ENCODE data around the gene CRADD. TPM values are rescaled to one million over a fixed set of nuclear protein-coding genes. Genes with fewer than 3 reads are reported as not detected.

CRADD gene
- total and polyA plus RNA-seq, 10 of the 15 experiments (the other 5 are each of a cell fraction or from before 2014, with no cell fraction given), result 7.6 to 15.5 (median 11.7) TPM

GRCh38 chr12:93915411-93915810 is 238.2 kb downstream of the CRADD start:
- DNase-seq (ENCODE audit: low read depth, low spot score) (no peak), FAIRE-seq (no peak), ATAC-seq (no peak)
- Histone ChIP-seq H3K9me3 (replicated peaks; ENCODE audit: control insufficient read depth, insufficient read depth, low read length) (no peaks in the 10 kb centered on the region), H3K4me1 (ENCODE audit: control insufficient read depth, insufficient read depth, low read length) (no peaks in the 10 kb centered on the region), H3K9ac (ENCODE audit: control insufficient read depth, insufficient read depth, low read length) (no peak overlapping the region), H3K27me3 (replicated peaks in 1 of 2; ENCODE audit: control insufficient read depth in 2 of 2, insufficient read depth in 2 of 2, low read length in 1 of 2) (no peaks in the 10 kb centered on the region), H3K4me2 (ENCODE audit: control insufficient read depth, insufficient read depth) (no peak overlapping the region), H3K27ac (ENCODE audit: control insufficient read depth, insufficient read depth) (no peak overlapping the region), H3K79me2 (ENCODE audit: control insufficient read depth, insufficient read depth, low read length) (no peaks in the 10 kb centered on the region), H3K36me3 (ENCODE audit: control insufficient read depth in 2 of 2, insufficient read depth in 2 of 2, low read length in 1 of 2) (no peaks in the 10 kb centered on the region), H3K4me3 (no peak overlapping the region), H4K20me1 (ENCODE audit: control insufficient read depth, insufficient read depth) (no peaks in the 10 kb centered on the region), H2AFZ (ENCODE audit: control insufficient read depth, low read depth, low read length) (no peak overlapping the region)
- ChIA-PET POLR2A (no interaction called here), RAD21 (ENCODE audit: unreplicated experiment) (no interaction called here), CTCF (no interaction called here), SMC1A (ENCODE audit: uncharacterized antibody, unreplicated experiment) (no interaction called here)
- no TSS peak for BruUV-seq (replicated peaks)
- in situ Hi-C loops (cut with MboI) (no loop called here), intact Hi-C loops (cut with micrococcal nuclease; ENCODE audit: unreplicated experiment) (no loop called here)
- 72% methylated on average over 3 of the region's 3 CpGs for WGBS (ENCODE audit: insufficient coverage, insufficient replicate concordance, low lambda C conversion rate, missing lambda C conversion rate)
- TF ChIP-seq PML (IDR thresholded peaks at IDR 0.05; ENCODE audit: low read length) (no peak), RAD51 (IDR thresholded peaks at IDR 0.05) (no peak), JUND (IDR thresholded peaks at IDR 0.05; ENCODE audit: low read depth, low read length) (no peak), RELA (IDR thresholded peaks at IDR 0.05; ENCODE audit: borderline replicate concordance, partially characterized antibody) (no peak), NFYB (IDR thresholded peaks at IDR 0.05; ENCODE audit: insufficient read depth, low read depth, low read length) (no peak), ETV6 (conservative IDR thresholded peaks at IDR 0.05 in 1 of 2, IDR thresholded peaks at IDR 0.05 in 1 of 2; ENCODE audit: borderline replicate concordance in 1 of 2, low read depth in 1 of 2) (no peak), LARP7 (IDR thresholded peaks at IDR 0.05) (no peak), GATAD2B (conservative IDR thresholded peaks at IDR 0.05; ENCODE audit: low read depth) (no peak), MXI1 (IDR thresholded peaks at IDR 0.05; ENCODE audit: low read depth, low read length) (no peak), CHD4 (IDR thresholded peaks at IDR 0.05) (no peak), TCF12 (IDR thresholded peaks at IDR 0.05; ENCODE audit: low read depth, low read length) (no peak), BCLAF1 (IDR thresholded peaks at IDR 0.05) (no peak), ZNF274 (IDR thresholded peaks at IDR 0.05; ENCODE audit: insufficient read depth, insufficient read length) (no peak), ZNF24 (IDR thresholded peaks at IDR 0.05) (no peak), ATF2 (IDR thresholded peaks at IDR 0.05; ENCODE audit: low read length) (no peak), KDM1A (IDR thresholded peaks at IDR 0.05; ENCODE audit: borderline replicate concordance) (no peak), EP300 (IDR thresholded peaks at IDR 0.05; ENCODE audit: borderline replicate concordance in 1 of 2, control insufficient read depth in 1 of 2, low read depth in 2 of 2, low read length in 2 of 2) (no peak)
- TF ChIP-seq, protein P1, sequence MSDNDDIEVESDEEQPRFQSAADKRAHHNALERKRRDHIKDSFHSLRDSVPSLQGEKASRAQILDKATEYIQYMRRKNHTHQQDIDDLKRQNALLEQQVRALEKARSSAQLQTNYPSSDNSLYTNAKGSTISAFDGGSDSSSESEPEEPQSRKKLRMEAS (IDR thresholded peaks at IDR 0.05; ENCODE audit: low read depth, low read length), result no peak
- TF ChIP-seq, protein P2, sequence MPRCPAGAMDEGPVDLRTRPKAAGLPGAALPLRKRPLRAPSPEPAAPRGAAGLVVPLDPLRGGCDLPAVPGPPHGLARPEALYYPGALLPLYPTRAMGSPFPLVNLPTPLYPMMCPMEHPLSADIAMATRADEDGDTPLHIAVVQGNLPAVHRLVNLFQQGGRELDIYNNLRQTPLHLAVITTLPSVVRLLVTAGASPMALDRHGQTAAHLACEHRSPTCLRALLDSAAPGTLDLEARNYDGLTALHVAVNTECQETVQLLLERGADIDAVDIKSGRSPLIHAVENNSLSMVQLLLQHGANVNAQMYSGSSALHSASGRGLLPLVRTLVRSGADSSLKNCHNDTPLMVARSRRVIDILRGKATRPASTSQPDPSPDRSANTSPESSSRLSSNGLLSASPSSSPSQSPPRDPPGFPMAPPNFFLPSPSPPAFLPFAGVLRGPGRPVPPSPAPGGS (IDR thresholded peaks at IDR 0.05; ENCODE audit: borderline replicate concordance, insufficient read depth, low read depth, low read length, poor library complexity, severe bottlenecking), result no peak

Data from GM12878 (cell line).